T-helper 17 cell (primary cell): Measurements from ENCODE around the gene PTTG1IP. TPM values are rescaled to one million over a fixed set of nuclear protein-coding genes. Genes with fewer than 3 reads are reported as not detected.

Experiments used
- ATAC-seq: fragments of 150-1000 bp; cut with Tn5 transposase; 2 replicates; pipeline ENCODE4 v1.10.0; 2021; ENCODE audit warnings: mild to moderate bottlenecking, moderate library complexity
- DNase-seq, 3 donors: peaks; one replicate each; pipeline versions ENCODE4 v3.0.0 to v3.0.0-alpha.2; 2020 to 2021
- H3K9me3 ChIP-seq: one replicate; pipeline ENCODE4 v1.7.0; 2013; ENCODE audit warnings: low read length, mild to moderate bottlenecking; ENCODE audit not compliant: control insufficient read depth, poor library complexity, severe bottlenecking
- H3K27ac Mint-ChIP-seq: one replicate; pipeline ENCODE4 v1.8.0; 2022; ENCODE audit warnings: mild to moderate bottlenecking, moderate library complexity, mixed read lengths
- H3K27me3 Mint-ChIP-seq: one replicate; pipeline ENCODE4 v1.8.0; 2022; ENCODE audit warnings: mixed read lengths
- H3K36me3 Mint-ChIP-seq: one replicate; pipeline ENCODE4 v1.8.0; 2022; ENCODE audit warnings: low read depth, mixed read lengths
- H3K4me1 Mint-ChIP-seq: one replicate; pipeline ENCODE4 v1.8.0; 2022; ENCODE audit warnings: mild to moderate bottlenecking, mixed read lengths
- H3K4me3 Mint-ChIP-seq: one replicate; pipeline ENCODE4 v1.8.0; 2022; ENCODE audit warnings: mild to moderate bottlenecking, moderate library complexity, mixed read lengths
- total RNA-seq, 4 donors: library from RNA in 2 of 4; stranded (reverse) in 2 of 4; gene quantifications; one replicate each; pipeline ENCODE4 v1.2.3 and lab custom pipeline; 2022 to 2026

PTTG1IP gene
- total RNA-seq, 2 donors from 2014 or later, result 98.4 to 123 TPM

GRCh38 chr21:44815852-44816628 is 57.5 kb downstream of the PTTG1IP start:
- H3K36me3 Mint-ChIP-seq, result peaks cover 3% of the 10 kb centered on the region

DNA sequence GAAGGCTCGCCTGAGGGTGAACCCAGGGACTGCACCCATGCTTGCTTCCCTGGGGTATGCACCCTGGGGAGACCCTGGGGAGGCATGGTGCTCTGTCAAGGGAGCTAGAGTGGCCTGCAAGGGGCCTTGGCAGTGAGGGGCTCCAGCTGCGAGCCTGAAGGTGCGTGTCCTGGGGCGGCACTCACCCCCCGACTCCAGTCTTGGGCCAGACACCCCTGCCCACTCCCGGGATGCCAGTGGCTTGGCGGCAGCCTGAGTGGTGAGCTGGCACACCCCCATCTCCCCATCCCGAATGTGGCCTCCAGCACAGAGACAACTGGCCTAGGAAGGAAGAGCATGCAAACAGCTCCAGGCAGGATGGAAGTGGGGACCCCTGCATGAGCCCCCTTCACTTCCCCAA is 58.3 kb downstream of the PTTG1IP start:
- ATAC-seq, result no peak
- no peak for DNase-seq
- no peaks in the 10 kb centered on the region for H3K27me3 Mint-ChIP-seq
- no peaks in the 10 kb centered on the region for H3K9me3 ChIP-seq
- H3K4me1 Mint-ChIP-seq, result peaks cover 20% of the 10 kb centered on the region
- H3K36me3 Mint-ChIP-seq, result peaks cover 5% of the 10 kb centered on the region
- H3K4me3 Mint-ChIP-seq, result peak overlapping the region; percentile 33
- no peak overlapping the region for H3K27ac Mint-ChIP-seq

More at GRCh38 chr21:44815852-44816628, 57.5 kb downstream of the PTTG1IP start:
- H3K9me3 ChIP-seq, result no peaks in the 10 kb centered on the region
- Mint-ChIP-seq H3K4me3 (peak overlapping the region; percentile 86), H3K27ac (no peak overlapping the region), H3K4me1 (peaks cover 17% of the 10 kb centered on the region), H3K27me3 (no peaks in the 10 kb centered on the region)
- ATAC-seq (no peak), DNase-seq (no peak)

DNA sequence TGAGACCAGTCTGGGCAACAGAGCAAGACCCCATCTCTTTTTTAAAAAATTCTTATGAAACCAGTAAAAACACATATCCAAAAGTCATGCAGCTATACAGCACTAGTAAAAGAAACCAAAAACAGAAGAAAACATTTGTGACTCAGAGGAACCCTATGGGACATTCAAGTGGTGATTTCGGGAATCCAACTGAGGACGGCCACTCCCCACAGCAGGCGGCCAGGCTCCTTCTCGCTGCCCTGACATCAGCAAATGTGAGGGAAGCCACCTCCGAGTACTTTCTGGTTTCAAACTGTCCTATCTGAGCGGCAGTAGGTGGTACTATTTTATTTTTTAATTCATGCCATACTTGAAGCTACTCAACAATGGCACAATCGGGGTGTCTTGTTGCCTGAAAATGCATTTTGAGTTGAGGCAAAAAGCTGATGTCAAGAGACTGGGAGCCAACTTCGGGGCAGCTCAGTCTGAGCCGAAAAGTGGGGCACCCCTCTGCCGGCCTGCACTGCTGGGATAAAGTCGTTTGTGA is 58.9 kb downstream of the PTTG1IP start:
- peaks cover 20% of the 10 kb centered on the region for H3K4me1 Mint-ChIP-seq
- ATAC-seq (no peak), DNase-seq (no peak)
- H3K27ac Mint-ChIP-seq, result no peak overlapping the region
- H3K36me3 Mint-ChIP-seq, result peaks cover 7% of the 10 kb centered on the region
- no peaks in the 10 kb centered on the region for H3K27me3 Mint-ChIP-seq
- H3K9me3 ChIP-seq, result no peaks in the 10 kb centered on the region
- H3K4me3 Mint-ChIP-seq, result no peak overlapping the region

GRCh38 chr21:44813727-44814126 is 59.8 kb downstream of the PTTG1IP start:
- H3K36me3 Mint-ChIP-seq, result peaks cover 7% of the 10 kb centered on the region
- no peaks in the 10 kb centered on the region for H3K27me3 Mint-ChIP-seq
- H3K9me3 ChIP-seq, result no peaks in the 10 kb centered on the region
- H3K4me1 Mint-ChIP-seq, result peaks cover 20% of the 10 kb centered on the region
- no peak overlapping the region for H3K4me3 Mint-ChIP-seq
- no peak for ATAC-seq
- DNase-seq, result no peak
- no peak overlapping the region for H3K27ac Mint-ChIP-seq

GRCh38 chr21:44813149-44813548 is 60.3 kb downstream of the PTTG1IP start:
- Mint-ChIP-seq H3K4me3 (no peak overlapping the region), H3K4me1 (peaks cover 20% of the 10 kb centered on the region), H3K36me3 (peaks cover 7% of the 10 kb centered on the region), H3K27me3 (no peaks in the 10 kb centered on the region), H3K27ac (no peak overlapping the region)
- DNase-seq, result no peak
- no peaks in the 10 kb centered on the region for H3K9me3 ChIP-seq
- ATAC-seq, result no peak

- H3K4me3 Mint-ChIP-seq, result no peak overlapping the region
- no peaks in the 10 kb centered on the region for H3K27me3 Mint-ChIP-seq
- no peaks in the 10 kb centered on the region for H3K9me3 ChIP-seq
- ATAC-seq (no peak), DNase-seq (no peak)
- H3K27ac Mint-ChIP-seq, result no peak overlapping the region
- peaks cover 7% of the 10 kb centered on the region for H3K36me3 Mint-ChIP-seq
- peaks cover 20% of the 10 kb centered on the region for H3K4me1 Mint-ChIP-seq
Observed at GRCh38 chr21:44812640-44813039, 60.9 kb downstream of the PTTG1IP start.

- DNase-seq (no peak), ATAC-seq (peak; percentile 20)
- Mint-ChIP-seq H3K36me3 (peaks cover 9% of the 10 kb centered on the region), H3K27me3 (no peaks in the 10 kb centered on the region), H3K4me1 (peaks cover 13% of the 10 kb centered on the region), H3K27ac (no peak overlapping the region), H3K4me3 (no peak overlapping the region)
- H3K9me3 ChIP-seq, result no peaks in the 10 kb centered on the region
Observed at GRCh38 chr21:44810779-44811178, 62.7 kb downstream of the PTTG1IP start.

DNA sequence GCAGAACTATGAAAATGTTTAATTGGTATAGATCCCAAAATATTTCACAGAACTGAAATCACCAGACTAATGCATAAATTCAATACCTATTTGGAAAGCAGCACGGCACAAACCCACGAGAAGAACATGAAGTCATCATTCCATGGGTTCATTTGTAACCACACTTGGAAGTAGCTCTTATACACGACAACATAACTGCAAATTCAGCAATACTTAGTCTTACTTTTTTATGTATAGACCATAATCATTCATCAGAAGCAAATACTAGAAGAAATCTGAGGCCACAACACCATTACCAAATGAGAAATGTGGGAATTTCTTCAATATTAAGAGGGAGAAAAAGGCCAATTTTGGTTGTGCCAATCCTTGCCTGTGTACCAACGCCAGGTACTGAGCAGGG is 67.6 kb downstream of the PTTG1IP start:
- no peaks in the 10 kb centered on the region for H3K27me3 Mint-ChIP-seq
- H3K36me3 Mint-ChIP-seq, result peaks cover 11% of the 10 kb centered on the region
- no peak for DNase-seq
- no peak overlapping the region for H3K4me3 Mint-ChIP-seq
- ATAC-seq, result no peak
- peaks cover 15% of the 10 kb centered on the region for H3K4me1 Mint-ChIP-seq
- H3K27ac Mint-ChIP-seq, result no peak overlapping the region
- H3K9me3 ChIP-seq, result no peaks in the 10 kb centered on the region

- Mint-ChIP-seq H3K36me3 (peaks cover 11% of the 10 kb centered on the region), H3K27ac (peak overlapping the region; percentile 19), H3K4me3 (no peak overlapping the region), H3K4me1 (peaks cover 19% of the 10 kb centered on the region), H3K27me3 (no peaks in the 10 kb centered on the region)
- no peak for DNase-seq
- no peak for ATAC-seq
- no peaks in the 10 kb centered on the region for H3K9me3 ChIP-seq
Observed at GRCh38 chr21:44805226-44805625, 68.3 kb downstream of the PTTG1IP start.

DNA sequence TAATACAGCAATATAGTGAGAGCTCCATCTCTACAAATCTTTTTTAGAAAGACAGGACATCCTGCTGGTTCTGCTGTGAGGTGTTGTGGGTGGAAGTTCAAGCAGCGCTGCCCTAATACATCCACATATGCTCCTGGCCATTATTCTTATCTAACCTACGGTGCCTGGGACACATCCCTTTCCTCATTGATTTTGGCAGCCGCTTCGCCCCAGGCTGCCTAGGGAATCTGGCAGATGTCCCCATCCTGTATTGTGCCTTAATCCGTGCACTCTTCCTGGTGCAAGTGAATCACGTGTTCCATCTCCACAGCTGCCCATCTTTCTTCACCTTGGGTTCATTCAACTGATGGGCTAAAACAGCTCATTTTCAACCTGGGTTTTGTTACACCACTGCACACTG is 68.7 kb downstream of the PTTG1IP start:
- no peak for DNase-seq
- no peaks in the 10 kb centered on the region for H3K9me3 ChIP-seq
- no peaks in the 10 kb centered on the region for H3K27me3 Mint-ChIP-seq
- H3K36me3 Mint-ChIP-seq, result peaks cover 9% of the 10 kb centered on the region
- H3K27ac Mint-ChIP-seq, result no peak overlapping the region
- no peak overlapping the region for H3K4me3 Mint-ChIP-seq
- H3K4me1 Mint-ChIP-seq, result peaks cover 22% of the 10 kb centered on the region
- ATAC-seq, result no peak

DNA sequence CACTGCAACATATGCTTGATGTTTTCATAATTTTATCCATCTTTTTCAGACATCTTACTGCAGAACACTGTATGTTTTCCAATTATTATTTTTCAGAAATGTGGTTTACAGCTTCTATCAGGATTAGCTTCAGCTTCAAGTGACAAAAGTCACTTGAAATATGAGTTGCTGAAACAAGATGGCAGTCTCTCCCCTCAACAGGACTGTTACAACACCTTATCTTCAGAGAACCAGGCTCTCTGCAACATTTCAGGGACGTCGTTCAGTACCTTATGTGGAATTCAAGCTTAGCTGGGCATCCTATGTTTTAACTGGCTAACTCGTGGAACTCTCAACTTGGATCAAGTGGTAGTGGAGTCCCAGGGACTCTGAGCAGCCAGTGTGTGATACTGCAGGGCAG is 69.8 kb downstream of the PTTG1IP start:
- H3K9me3 ChIP-seq, result no peaks in the 10 kb centered on the region
- Mint-ChIP-seq H3K36me3 (peaks cover 9% of the 10 kb centered on the region), H3K4me3 (peak overlapping the region; percentile 97), H3K4me1 (peaks cover 28% of the 10 kb centered on the region), H3K27ac (no peak overlapping the region), H3K27me3 (no peaks in the 10 kb centered on the region)
- ATAC-seq (no peak), DNase-seq (no peak)

DNA sequence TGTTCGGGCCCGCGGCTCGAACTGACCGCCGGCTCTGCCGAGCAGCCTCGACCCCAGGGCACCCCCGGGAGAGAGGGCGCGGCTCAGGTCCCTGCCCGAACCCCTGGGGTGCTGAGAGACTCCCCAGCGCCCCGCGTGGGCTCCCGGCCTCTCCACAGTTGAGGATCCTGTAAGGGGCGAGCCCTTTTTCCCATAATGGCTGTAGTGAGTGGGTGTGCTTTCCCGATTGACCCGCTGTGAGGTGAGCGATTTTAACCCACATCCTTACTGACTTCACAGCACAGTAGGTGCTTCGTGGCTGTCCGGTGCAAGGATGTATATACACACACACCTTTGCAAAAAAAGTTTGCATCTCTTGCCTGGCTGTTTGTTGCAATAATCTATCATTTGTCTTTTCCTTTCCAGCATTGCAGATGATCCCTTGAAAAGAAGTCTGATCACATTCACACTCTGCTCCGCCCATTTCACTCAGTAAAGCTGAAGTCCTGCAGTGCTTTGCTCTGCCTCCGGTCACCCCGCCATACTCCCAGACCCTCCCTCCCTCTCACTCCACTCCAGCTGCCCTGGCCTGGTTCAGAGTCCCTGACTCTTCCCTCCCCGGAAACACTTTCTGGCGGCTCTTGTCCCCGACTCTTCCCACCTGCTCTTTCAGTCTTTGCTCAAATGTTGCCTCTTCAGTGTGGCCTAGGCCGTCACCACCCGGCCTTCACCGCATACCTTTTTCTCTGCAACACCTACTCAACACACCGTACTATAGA is 70.9 kb downstream of the PTTG1IP start:
- DNase-seq (no peak), ATAC-seq (no peak)
- H3K27me3 Mint-ChIP-seq, result no peaks in the 10 kb centered on the region
- H3K4me3 Mint-ChIP-seq, result peak overlapping the region; percentile 97
- peaks cover 31% of the 10 kb centered on the region for H3K4me1 Mint-ChIP-seq
- peak overlapping the region; percentile 76 for H3K27ac Mint-ChIP-seq
- H3K36me3 Mint-ChIP-seq, result peaks cover 9% of the 10 kb centered on the region
- no peaks in the 10 kb centered on the region for H3K9me3 ChIP-seq
